Ectodermal cell (in vitro differentiated cells): Measurements from ENCODE around the gene ADSS2.

Experiments used
- H3K27ac ChIP-seq: 2 replicates; pipeline ENCODE4 v1.7.0; 2013; ENCODE audit warnings: mild to moderate bottlenecking, low read depth, low read length; ENCODE audit not compliant: insufficient read depth, poor library complexity, severe bottlenecking
- H3K27me3 ChIP-seq: 2 replicates; pipeline ENCODE4 v1.7.0; 2013; ENCODE audit warnings: mild to moderate bottlenecking, low read length; ENCODE audit not compliant: insufficient read depth, control insufficient read depth, poor library complexity, severe bottlenecking
- H3K36me3 ChIP-seq: one replicate; pipeline ENCODE4 v1.7.0; 2013; ENCODE audit warnings: low read length; ENCODE audit not compliant: control insufficient read depth, insufficient read depth
- H3K4me1 ChIP-seq: one replicate; pipeline ENCODE4 v1.7.0; 2013; ENCODE audit warnings: low read length; ENCODE audit not compliant: control insufficient read depth, insufficient read depth
- H3K4me3 ChIP-seq: 2 replicates; pipeline ENCODE4 v1.7.0; 2013; ENCODE audit warnings: low read depth, low read length, control low read depth; ENCODE audit not compliant: insufficient read depth
- H3K9me3 ChIP-seq: 2 replicates; pipeline ENCODE4 v1.7.0; 2013; ENCODE audit warnings: mild to moderate bottlenecking, low read length, moderate library complexity; ENCODE audit not compliant: control insufficient read depth
- WGBS, 2 experiments: methylation state at CpG; one replicate each; pipeline ENCODE4 v1.1.7; 2013; ENCODE audit warnings: missing lambda C conversion rate in 2 of 2; 5-methylcytosine and 5-hydroxymethylcytosine counted together

ADSS2 gene

DNA sequence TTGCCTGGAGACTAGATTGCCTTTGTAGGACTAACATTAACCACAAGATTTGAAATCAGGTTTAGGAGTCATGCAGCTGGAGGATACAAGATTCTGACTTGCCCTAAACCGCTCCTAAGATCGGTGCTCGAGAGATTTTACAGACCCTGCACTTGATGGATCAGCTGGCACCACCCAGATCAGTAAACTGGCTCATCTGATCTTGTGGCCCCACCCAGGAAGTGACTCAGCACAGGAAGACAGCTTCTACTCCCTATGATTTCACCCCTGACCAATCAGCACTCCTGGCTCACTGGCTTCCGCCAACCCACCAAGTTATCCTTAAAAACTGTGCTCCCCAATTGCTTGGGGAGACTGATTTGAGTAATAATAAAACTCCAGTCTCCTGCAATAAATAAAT is 8.5 kb upstream of the ADSS2 start:
- H3K9me3 ChIP-seq: no peaks in the 10 kb centered on the region
- H3K4me1 ChIP-seq: peaks cover 8% of the 10 kb centered on the region
- no peaks in the 10 kb centered on the region for H3K36me3 ChIP-seq
- H3K27me3 ChIP-seq: no peaks in the 10 kb centered on the region
- H3K27ac ChIP-seq: no peak overlapping the region
- no peak overlapping the region for H3K4me3 ChIP-seq
- 90 to 95% methylated on average over 4 of the region's 4 CpGs for WGBS, 2 experiments

DNA sequence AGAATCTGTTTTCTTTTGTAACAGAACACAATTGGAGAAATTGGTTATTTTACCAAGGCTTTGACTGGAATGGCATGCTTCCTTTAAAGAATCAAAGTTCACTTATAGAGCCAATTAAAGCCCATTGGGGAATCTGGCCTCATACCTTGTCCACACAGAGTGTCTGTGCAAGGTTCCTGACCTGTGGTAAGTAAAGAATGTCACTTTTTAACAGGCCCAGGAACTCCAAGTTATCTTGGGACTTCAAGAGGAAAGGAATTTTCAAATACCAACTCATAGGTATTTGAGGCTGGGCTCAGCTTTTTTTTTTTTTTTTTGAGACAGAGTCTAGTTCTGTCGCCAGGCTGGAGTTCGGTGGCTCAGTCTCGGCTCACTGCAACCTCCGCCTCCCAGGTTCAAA is 7.1 kb upstream of the ADSS2 start:
- Histone ChIP-seq H3K27me3 (no peaks in the 10 kb centered on the region), H3K9me3 (no peaks in the 10 kb centered on the region), H3K27ac (no peak overlapping the region), H3K4me3 (no peak overlapping the region), H3K36me3 (no peaks in the 10 kb centered on the region), H3K4me1 (peaks cover 21% of the 10 kb centered on the region)
- 98 to 100% methylated on average over 4 of the region's 4 CpGs for WGBS, 2 experiments

DNA sequence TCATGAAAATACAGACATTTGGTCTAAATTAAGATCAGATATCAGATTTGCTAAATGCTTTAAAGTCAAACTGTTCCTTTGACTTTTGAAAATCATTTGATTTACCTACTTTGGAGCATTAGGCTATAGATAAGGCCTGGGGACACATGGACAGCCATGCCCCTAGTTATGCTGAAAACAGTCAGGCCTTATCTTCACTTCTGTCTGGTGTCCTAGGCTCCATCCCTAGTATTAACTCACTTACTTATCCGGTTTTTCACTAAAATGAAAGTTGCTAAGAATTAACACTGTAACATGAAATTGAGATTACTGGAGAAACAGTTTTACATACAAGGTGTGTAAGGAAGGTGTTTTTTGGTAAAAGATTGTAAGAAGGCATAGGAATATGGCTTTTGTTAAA is 4.9 kb upstream of the ADSS2 start:
- 94 to 100% methylated on average over 1 of the region's 1 CpG for WGBS, 2 experiments
- H3K4me1 ChIP-seq: peaks cover 21% of the 10 kb centered on the region
- H3K9me3 ChIP-seq: no peaks in the 10 kb centered on the region
- no peaks in the 10 kb centered on the region for H3K36me3 ChIP-seq
- no peak overlapping the region for H3K4me3 ChIP-seq
- H3K27ac ChIP-seq: no peak overlapping the region
- no peaks in the 10 kb centered on the region for H3K27me3 ChIP-seq

DNA sequence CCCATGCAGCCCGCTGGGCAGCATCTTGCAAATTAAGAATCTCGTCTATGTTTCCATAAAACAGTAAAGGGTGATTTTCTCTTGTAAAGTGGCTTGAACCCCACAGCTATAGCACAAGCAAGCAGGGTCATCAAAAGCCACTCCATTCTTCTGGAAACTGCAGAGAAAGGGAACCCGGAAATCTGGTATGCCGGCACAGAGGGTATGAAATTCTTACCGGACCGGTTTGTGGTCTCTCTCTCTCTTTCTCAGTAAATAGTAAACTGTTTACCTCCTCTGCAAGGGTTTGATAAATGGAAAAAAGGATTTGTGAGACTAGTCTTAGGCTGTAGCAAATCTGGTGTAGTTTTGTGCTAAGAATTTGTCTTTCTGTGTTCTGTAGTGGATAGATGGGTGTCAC is 2.7 kb upstream of the ADSS2 start:
- Histone ChIP-seq H3K4me1 (peaks cover 29% of the 10 kb centered on the region), H3K4me3 (no peak overlapping the region), H3K9me3 (no peaks in the 10 kb centered on the region), H3K27ac (peak overlapping the region; percentile 64), H3K36me3 (no peaks in the 10 kb centered on the region), H3K27me3 (no peaks in the 10 kb centered on the region)
- WGBS, 2 experiments: 80 to 84% methylated on average over 6 of the region's 6 CpGs

DNA sequence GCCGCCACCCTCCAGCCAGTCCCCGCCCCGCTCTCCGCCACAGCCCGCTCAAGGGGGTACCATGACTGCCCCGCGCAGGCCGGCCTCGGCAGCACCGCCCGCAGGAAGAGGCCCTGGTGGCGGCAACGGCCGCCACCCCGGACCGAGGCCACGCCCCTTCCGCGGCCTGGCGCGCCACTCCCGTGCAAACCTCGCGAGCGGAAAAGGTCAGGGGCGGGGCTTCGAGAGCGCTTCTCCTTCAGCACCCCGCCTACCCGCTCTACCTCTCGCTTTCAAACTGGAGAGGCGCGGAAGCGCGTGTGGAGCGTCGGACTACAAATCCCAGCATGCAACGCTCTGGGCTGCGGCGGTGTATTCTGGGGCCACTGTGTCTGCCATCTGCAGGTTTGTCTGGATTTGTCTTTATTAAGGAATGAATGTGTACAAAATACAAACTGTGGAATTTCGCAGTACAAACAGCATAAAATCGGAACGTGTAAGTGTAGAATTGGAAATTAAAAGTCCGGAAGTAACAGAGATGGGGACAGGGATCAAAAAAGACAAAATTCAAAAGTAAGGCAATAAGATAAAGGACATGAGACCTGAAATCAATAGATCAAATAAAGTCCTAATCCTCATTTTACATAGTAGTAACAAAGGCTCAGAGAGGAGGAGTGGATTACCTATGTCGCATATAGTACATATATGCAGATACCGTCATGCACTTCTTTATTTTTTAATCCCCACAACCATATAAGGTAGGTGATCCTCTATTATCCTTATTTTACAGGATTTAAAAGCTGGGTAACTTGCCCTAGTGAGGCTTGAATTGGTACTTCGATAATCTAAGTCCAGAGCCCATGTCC is 464 bp upstream of the ADSS2 start:
- no peaks in the 10 kb centered on the region for H3K9me3 ChIP-seq
- H3K4me3 ChIP-seq: peak overlapping the region; percentile 97
- 5 to 8% methylated on average over 45 to 47 of the region's 47 CpGs for WGBS, 2 experiments
- H3K27me3 ChIP-seq: no peaks in the 10 kb centered on the region
- peak overlapping the region; percentile 82 for H3K27ac ChIP-seq
- peaks cover 40% of the 10 kb centered on the region for H3K4me1 ChIP-seq
- no peaks in the 10 kb centered on the region for H3K36me3 ChIP-seq

DNA sequence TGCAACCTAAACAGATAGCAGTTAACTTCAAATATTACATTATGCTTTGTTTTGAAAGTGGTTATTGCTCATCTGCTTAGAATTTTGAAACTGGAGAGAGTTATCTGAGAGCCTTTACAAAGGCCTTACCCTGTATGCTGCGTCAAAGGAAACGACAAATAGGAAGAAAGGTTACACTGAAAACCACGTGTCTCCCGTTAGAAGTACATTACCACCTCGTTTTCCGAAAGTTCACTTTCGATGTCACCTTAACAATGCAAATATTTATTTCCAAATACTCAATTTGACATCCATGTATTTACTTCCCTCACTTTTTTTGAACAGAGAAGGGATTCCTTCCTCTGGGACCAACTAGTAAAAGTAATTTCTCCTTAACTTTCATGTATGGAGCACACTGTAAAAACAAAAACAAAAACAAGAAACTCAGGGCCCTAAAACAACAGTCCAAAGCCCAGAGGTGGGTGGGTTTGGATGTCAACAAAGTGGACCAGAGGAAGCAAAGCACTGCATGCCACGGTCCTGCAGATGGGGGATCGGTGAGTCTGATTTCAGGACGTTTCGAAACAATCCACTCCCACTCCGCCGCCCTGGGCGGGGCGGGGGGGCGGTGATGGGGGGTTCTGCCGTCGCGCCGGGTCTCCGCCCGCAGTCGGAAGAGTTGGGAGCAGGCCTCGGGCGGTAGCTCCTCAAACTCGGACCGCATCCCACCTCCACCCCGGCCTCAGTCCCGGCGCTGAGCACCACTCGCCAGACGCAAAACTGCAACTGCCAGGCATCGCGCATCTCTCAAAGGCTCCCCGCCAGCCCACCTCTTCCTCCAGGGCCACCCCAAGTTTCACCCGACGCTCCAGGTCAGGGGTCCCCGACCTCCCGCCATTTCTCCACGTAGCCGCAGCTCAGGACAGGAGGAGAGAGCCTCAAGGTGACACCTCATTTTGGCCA is 841 bp downstream of the ADSS2 start:
- Histone ChIP-seq H3K9me3 (no peaks in the 10 kb centered on the region), H3K4me1 (peaks cover 45% of the 10 kb centered on the region), H3K27ac (peak overlapping the region; percentile 82), H3K36me3 (no peaks in the 10 kb centered on the region), H3K27me3 (no peaks in the 10 kb centered on the region), H3K4me3 (peak overlapping the region; percentile 97)
- WGBS, 2 experiments: 2 to 3% methylated on average over 41 of the region's 41 CpGs

DNA sequence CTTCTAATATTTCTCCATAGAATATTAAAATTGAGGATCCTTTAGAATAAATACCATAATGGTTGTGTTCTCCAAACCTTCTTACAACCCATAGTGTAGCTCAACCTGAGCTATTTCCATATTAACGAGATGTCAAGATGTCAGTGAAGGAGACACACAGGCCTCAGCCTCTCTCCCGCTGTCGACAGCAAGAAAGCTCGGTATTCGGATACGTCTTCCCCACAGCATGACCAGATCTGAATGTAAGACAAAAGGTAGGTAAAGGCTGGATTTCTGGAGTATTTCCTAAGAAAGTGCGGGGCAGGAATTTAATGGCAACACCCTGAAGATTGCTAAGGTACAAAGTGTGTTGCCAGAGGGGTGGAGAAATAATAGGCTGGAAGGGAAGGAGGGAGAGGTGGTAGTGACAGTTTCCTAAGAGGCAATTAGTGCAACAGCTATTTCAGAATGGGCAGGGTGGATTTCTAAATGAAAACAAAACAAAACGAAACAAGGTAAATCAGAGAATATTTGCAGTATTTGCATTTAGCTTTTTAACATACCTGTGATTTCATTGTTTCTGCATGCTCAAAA is 1.7 kb downstream of the ADSS2 start:
- no peaks in the 10 kb centered on the region for H3K27me3 ChIP-seq
- no peaks in the 10 kb centered on the region for H3K36me3 ChIP-seq
- 25 to 36% methylated on average over 8 of the region's 8 CpGs for WGBS, 2 experiments
- no peak overlapping the region for H3K27ac ChIP-seq
- H3K9me3 ChIP-seq: no peaks in the 10 kb centered on the region
- peaks cover 46% of the 10 kb centered on the region for H3K4me1 ChIP-seq
- H3K4me3 ChIP-seq: peak overlapping the region; percentile 97

DNA sequence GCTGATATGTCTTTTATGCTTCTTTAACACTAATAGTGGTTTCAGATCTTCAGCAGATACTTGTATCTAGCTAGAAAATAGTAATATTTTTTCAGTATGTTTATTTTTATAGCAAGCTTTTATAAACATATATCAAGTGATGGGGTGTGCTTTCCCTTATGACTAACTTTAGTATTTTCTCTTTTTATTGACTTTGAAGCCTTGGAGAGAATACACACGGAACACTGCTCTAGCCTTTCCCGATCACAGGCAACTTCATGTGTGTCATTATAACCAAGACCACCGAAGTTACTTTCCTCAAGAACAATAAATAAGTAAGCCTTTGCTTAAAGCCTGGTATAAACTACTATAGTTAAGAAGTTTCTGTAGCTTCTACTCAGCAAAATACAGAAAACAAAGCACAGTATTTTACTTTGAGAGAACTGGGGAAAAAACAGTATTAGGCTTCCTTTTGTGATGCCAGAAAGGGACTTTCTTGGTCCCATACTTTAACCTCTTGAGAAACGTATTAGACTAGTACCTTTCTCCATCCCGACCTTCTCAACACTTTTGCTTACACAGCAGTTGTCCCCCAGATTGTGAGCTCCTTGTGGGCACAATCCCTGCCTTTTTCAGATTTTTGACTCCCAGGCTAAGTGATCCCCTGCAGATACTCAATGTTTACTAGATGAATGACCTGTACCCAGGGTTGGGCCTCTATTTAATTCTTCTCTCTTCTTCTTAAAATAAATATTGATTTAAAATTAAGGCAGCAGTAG is 3.3 kb downstream of the ADSS2 start:
- Histone ChIP-seq H3K36me3 (no peaks in the 10 kb centered on the region), H3K27ac (no peak overlapping the region), H3K4me1 (peaks cover 38% of the 10 kb centered on the region), H3K9me3 (no peaks in the 10 kb centered on the region), H3K27me3 (no peaks in the 10 kb centered on the region), H3K4me3 (peak overlapping the region; percentile 4)
- WGBS, 2 experiments: 65 to 67% methylated on average over 4 to 5 of the region's 5 CpGs

DNA sequence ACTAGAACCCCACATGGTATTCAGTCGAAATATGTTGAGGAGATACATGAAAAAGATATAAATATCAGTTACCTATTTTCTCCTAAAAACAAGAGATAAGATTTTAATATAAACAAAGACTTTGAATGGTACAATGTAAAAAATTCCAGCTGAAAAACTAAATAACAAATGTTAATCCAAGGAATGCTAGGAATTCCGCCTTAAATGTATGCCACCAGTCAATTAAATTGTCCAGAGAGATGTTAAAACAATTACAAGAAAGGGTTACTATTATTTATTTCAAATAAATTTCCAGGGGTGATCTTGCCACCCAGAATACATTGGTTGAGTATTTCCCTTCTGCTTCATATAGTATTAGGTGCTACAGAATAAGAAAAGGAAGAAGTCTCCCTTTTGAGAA is 4.2 kb downstream of the ADSS2 start:
- Histone ChIP-seq H3K9me3 (no peaks in the 10 kb centered on the region), H3K4me1 (peaks cover 38% of the 10 kb centered on the region), H3K36me3 (no peaks in the 10 kb centered on the region), H3K27me3 (no peaks in the 10 kb centered on the region), H3K27ac (no peak overlapping the region), H3K4me3 (no peak overlapping the region)
- 94% methylated on average over 2 of the region's 2 CpGs; no CpG with 5 or more reads in 1 of the 2 experiments for WGBS, 2 experiments
